IMR-90 (cell line): ENCODE data around the gene CDH13. TPM values are rescaled to one million over a fixed set of nuclear protein-coding genes. Genes with fewer than 3 reads are reported as not detected.

Experiments used
- ATAC-seq: fragments of 200-7000 bp; cut with Tn5 transposase; 2 replicates; pipeline ENCODE4 v1.9.1; 2020; ENCODE audit warnings: low read depth, mild to moderate bottlenecking, moderate library complexity
- BruUV-seq: library from RNA; stranded (reverse); fragments of 400-500 nt; replicated peaks from 2 replicates; lab custom pipeline; 2021; lab: Mats Ljungman, UMichigan
- CTCF ChIA-PET: fragments of 300-600 bp; formaldehyde crosslinking; extraction: SDS; loops from one replicate; lab custom pipeline; 2021; ENCODE audit warnings: antibody characterized with exemption; lab: Yijun Ruan, JAX
- POLR2A ChIA-PET: fragments of 300-600 bp; sonication (Branson Sonifier 250); formaldehyde crosslinking; loops from one replicate; lab custom pipeline; 2022; ENCODE audit warnings: antibody characterized with exemption; ENCODE audit not compliant: unreplicated experiment; lab: Charles Lee
- DNase-seq: peaks from one replicate; pipeline ENCODE4 v3.0.0; 2013
- H2AFZ ChIP-seq: replicated peaks from 2 replicates; pipeline ENCODE3; 2013; ENCODE audit warnings: low read length, mild to moderate bottlenecking; ENCODE audit not compliant: poor library complexity
- H2AK5ac ChIP-seq: 2 replicates; pipeline ENCODE4 v1.6.1; 2013; ENCODE audit warnings: low read depth, low read length, inconsistent platforms
- H2AK9ac ChIP-seq: replicated peaks from 2 replicates; pipeline ENCODE3; 2013; ENCODE audit warnings: mild to moderate bottlenecking, low read depth, low read length, moderate library complexity; ENCODE audit not compliant: poor library complexity
- H2BK120ac ChIP-seq: 2 replicates; pipeline ENCODE4 v1.6.1; 2013; ENCODE audit warnings: low read depth, low read length, inconsistent platforms
- H2BK15ac ChIP-seq: 3 replicates; pipeline ENCODE4 v1.6.1; 2013; ENCODE audit warnings: low read depth, low read length, inconsistent platforms
- H2BK20ac ChIP-seq: 2 replicates; pipeline ENCODE4 v1.6.1; 2013; ENCODE audit warnings: low read depth, mild to moderate bottlenecking, inconsistent platforms, low read length, moderate library complexity
- H2BK5ac ChIP-seq: 2 replicates; pipeline ENCODE4 v1.6.1; 2013; ENCODE audit warnings: mild to moderate bottlenecking, low read depth, low read length, inconsistent platforms; ENCODE audit not compliant: poor library complexity, severe bottlenecking
- H3K14ac ChIP-seq: replicated peaks from 2 replicates; pipeline ENCODE4 v1.6.1; 2013; ENCODE audit warnings: low read depth, low read length, inconsistent platforms
- H3K18ac ChIP-seq: 2 replicates; pipeline ENCODE4 v1.6.1; 2013; ENCODE audit warnings: low read depth, low read length, control low read depth
- H3K23ac ChIP-seq: 2 replicates; pipeline ENCODE4 v1.6.1; 2013; ENCODE audit warnings: low read depth, low read length, inconsistent platforms
- H3K27ac ChIP-seq: 2 replicates; pipeline ENCODE4 v1.5.1; 2013; ENCODE audit warnings: mild to moderate bottlenecking, control low read depth, low read length; ENCODE audit not compliant: insufficient read depth
- H3K27me3 ChIP-seq: 2 replicates; pipeline ENCODE4 v1.6.1; 2013; ENCODE audit warnings: low read length; ENCODE audit not compliant: control insufficient read depth, insufficient read depth
- H3K36me3 ChIP-seq: 2 replicates; pipeline ENCODE4 v1.6.1; 2013; ENCODE audit warnings: low read length, mixed read lengths; ENCODE audit not compliant: control insufficient read depth, insufficient read depth
- H3K4ac ChIP-seq: 2 replicates; pipeline ENCODE4 v1.6.1; 2013; ENCODE audit warnings: low read depth, low read length, inconsistent platforms
- H3K4me1 ChIP-seq: 2 replicates; pipeline ENCODE4 v1.6.1; 2013; ENCODE audit warnings: low read length, mixed read lengths; ENCODE audit not compliant: control insufficient read depth, insufficient read depth
- H3K4me2 ChIP-seq: 2 replicates; pipeline ENCODE4 v1.6.1; 2013; ENCODE audit warnings: low read depth, mild to moderate bottlenecking, control low read depth, low read length, moderate library complexity
- H3K4me3 ChIP-seq: 2 replicates; pipeline ENCODE4 v1.5.1; 2013; ENCODE audit warnings: low read depth, mild to moderate bottlenecking, control low read depth, low read length, moderate library complexity; ENCODE audit not compliant: insufficient read depth
- H3K56ac ChIP-seq: 2 replicates; pipeline ENCODE4 v1.6.1; 2013; ENCODE audit warnings: low read length, inconsistent platforms; ENCODE audit not compliant: insufficient read depth; ENCODE audit errors: extremely low read depth
- H3K79me1 ChIP-seq, 2 experiments: 2 replicates each; pipeline ENCODE4 v1.6.1; 2013; ENCODE audit warnings: low read length in 2 of 2, inconsistent platforms in 1 of 2, low read depth in 1 of 2
- H3K9ac ChIP-seq: 2 replicates; pipeline ENCODE4 v1.6.1; 2013; ENCODE audit warnings: low read depth, low read length, control low read depth
- H3K9me1 ChIP-seq: 2 replicates; pipeline ENCODE4 v1.6.1; 2013; ENCODE audit warnings: low read length, inconsistent platforms; ENCODE audit not compliant: insufficient read depth
- H3K9me3 ChIP-seq: 2 replicates; pipeline ENCODE4 v1.6.1; 2013; ENCODE audit warnings: low read length; ENCODE audit not compliant: control insufficient read depth, insufficient read depth
- H4K20me1 ChIP-seq: 2 replicates; pipeline ENCODE4 v1.6.1; 2013; ENCODE audit warnings: low read length, inconsistent platforms; ENCODE audit not compliant: insufficient read depth
- H4K5ac ChIP-seq: 2 replicates; pipeline ENCODE4 v1.6.1; 2013; ENCODE audit warnings: mild to moderate bottlenecking, low read depth, low read length, control low read depth
- H4K8ac ChIP-seq, 2 experiments: 2 replicates each; pipeline ENCODE4 v1.6.1; 2013; ENCODE audit warnings: low read depth in 2 of 2, low read length in 2 of 2, control low read depth in 1 of 2, inconsistent platforms in 1 of 2
- H4K91ac ChIP-seq: 2 replicates; pipeline ENCODE4 v1.6.1; 2013; ENCODE audit warnings: low read depth, low read length, inconsistent platforms; ENCODE audit not compliant: insufficient read depth
- CHD1 ChIP-seq: IDR thresholded peaks from 2 replicates; pipeline ENCODE4 v1.6.1; 2012; ENCODE audit warnings: low read depth, low read length, improper control_type of control experiment
- ELK1 ChIP-seq: fragments of 150-350 bp; IDR thresholded peaks from 2 replicates; pipeline ENCODE4 v1.6.1; 2016; ENCODE audit warnings: low read depth, mild to moderate bottlenecking, low read length, moderate library complexity, borderline replicate concordance
- FOS ChIP-seq: fragments of 150-350 bp; IDR thresholded peaks from 2 replicates; pipeline ENCODE4 v1.6.1; 2016; ENCODE audit warnings: low read depth, low read length
- MAFK ChIP-seq: IDR thresholded peaks from 2 replicates; pipeline ENCODE4 v1.6.1; 2012; ENCODE audit warnings: low read depth, low read length, improper control_type of control experiment
- MAZ ChIP-seq: IDR thresholded peaks from 2 replicates; pipeline ENCODE4 v1.6.1; 2012; ENCODE audit warnings: low read depth, mild to moderate bottlenecking, low read length, improper control_type of control experiment, moderate library complexity, borderline replicate concordance
- MXI1 ChIP-seq: IDR thresholded peaks from 2 replicates; pipeline ENCODE4 v1.6.1; 2012; ENCODE audit warnings: low read depth, mild to moderate bottlenecking, low read length, moderate library complexity, borderline replicate concordance
- RAD21 ChIP-seq: IDR thresholded peaks from 2 replicates; pipeline ENCODE4 v1.6.1; 2012; ENCODE audit warnings: low read length, improper control_type of control experiment
- RCOR1 ChIP-seq: IDR thresholded peaks from 2 replicates; pipeline ENCODE4 v1.6.1; 2012; ENCODE audit warnings: mild to moderate bottlenecking, low read length, improper control_type of control experiment; ENCODE audit not compliant: insufficient replicate concordance
- SMC3 ChIP-seq: fragments of 150-350 bp; IDR thresholded peaks from 2 replicates; pipeline ENCODE4 v1.6.1; 2016; ENCODE audit warnings: low read depth, mild to moderate bottlenecking, antibody characterized with exemption, low read length, moderate library complexity
- USF2 ChIP-seq: fragments of 150-350 bp; IDR thresholded peaks from 2 replicates; pipeline ENCODE4 v1.6.1; 2017; ENCODE audit warnings: mild to moderate bottlenecking, antibody characterized with exemption, low read length, low read depth
- WGBS, 2 experiments: methylation state at CpG; one replicate each; pipeline versions ENCODE4 v1.1.5 to v1.1.7; 2013; ENCODE audit warnings: missing lambda C conversion rate in 2 of 2; ENCODE audit not compliant: insufficient read length in 1 of 2; ENCODE audit errors: extremely low coverage in 2 of 2; 5-methylcytosine and 5-hydroxymethylcytosine counted together
- dilution Hi-C: fragments of 300-500 bp; cut with HindIII; formaldehyde crosslinking; loops from one replicate; pipeline ENCODE4 v1.14.3; 2018; ENCODE audit warnings: low sequenced_read_pairs; ENCODE audit not compliant: unreplicated experiment
- in situ Hi-C: fragments of 300-500 bp; cut with MboI; formaldehyde crosslinking; loops from 3 replicates; pipeline ENCODE4 v1.14.3; 2019; ENCODE audit warnings: low sequenced_read_pairs, inconsistent platforms, mixed read lengths
- intact Hi-C: fragments of 100-400 bp; cut with micrococcal nuclease; formaldehyde crosslinking; loops from 2 replicates; pipeline ENCODE4 v1.10.0; 2022
- polyA plus RNA-seq, 3 experiments: library from polyadenylated mRNA; depleted of rRNA; stranded (reverse); fragments of >200 nt; gene quantifications; 2 replicates each; pipeline ENCODE4 v1.2.3, GENCODE V29; 2012; ENCODE audit warnings: low replicate concordance in 1 of 3
- total RNA-seq: library from RNA; depleted of rRNA; stranded (reverse); fragments of >200 nt; gene quantifications from 2 replicates; pipeline ENCODE4 v1.2.3, GENCODE V29; 2012

The CDH13 gene
- total and polyA plus RNA-seq, 2 of the 4 experiments (the other 2 are of a cell fraction), result 61.6 to 74.7 TPM

GRCh38 chr16:83747936-83748335 is 1121.2 kb downstream of the CDH13 start:
- H3K27ac ChIP-seq, result no peak overlapping the region
- WGBS, 2 experiments, result 83% methylated on average over 2 of the region's 3 CpGs; no CpG with 5 or more reads in 1 of the 2 experiments
- H3K4me3 ChIP-seq, result no peak overlapping the region
- H3K36me3 ChIP-seq, result no peaks in the 10 kb centered on the region
- H4K8ac ChIP-seq, result no peak overlapping the region
- no peaks in the 10 kb centered on the region for H3K9me3 ChIP-seq
- no peaks in the 10 kb centered on the region for H3K27me3 ChIP-seq
- no peak overlapping the region for H4K91ac ChIP-seq
- dilution Hi-C loops, result no loop called here
- POLR2A ChIA-PET, result no interaction called here
- DNase-seq, result no peak
- peaks cover 3% of the 10 kb centered on the region for H3K4me1 ChIP-seq
- H4K20me1 ChIP-seq, result no peaks in the 10 kb centered on the region
- H2BK20ac ChIP-seq, result no peak overlapping the region
- no peak overlapping the region for H3K9ac ChIP-seq
- H2AFZ ChIP-seq, result no peak overlapping the region
- intact Hi-C loops, result no loop called here
- no peaks in the 10 kb centered on the region for H3K9me1 ChIP-seq
- no peak overlapping the region for H3K4me2 ChIP-seq
- CTCF ChIA-PET, result no interaction called here
- no peak overlapping the region for H3K4ac ChIP-seq
- TF ChIP-seq SMC3 (no peak), MAZ (no peak), FOS (no peak), ELK1 (no peak), CHD1 (no peak), RCOR1 (no peak), RAD21 (no peak), USF2 (no peak), MAFK (no peak), MXI1 (no peak)
- no peak overlapping the region for H3K23ac ChIP-seq
- no peak overlapping the region for H2BK15ac ChIP-seq
- H3K56ac ChIP-seq, result no peak overlapping the region
- no peak overlapping the region for H4K5ac ChIP-seq
- no TSS peak for BruUV-seq
- no peaks in the 10 kb centered on the region for H3K79me1 ChIP-seq
- no peak overlapping the region for H2BK120ac ChIP-seq
- in situ Hi-C loops, result no loop called here
- no peak overlapping the region for H2AK5ac ChIP-seq
- ATAC-seq, result no peak
- H3K18ac ChIP-seq, result no peak overlapping the region
- no peak overlapping the region for H3K14ac ChIP-seq
- H2AK9ac ChIP-seq, result no peak overlapping the region
- H2BK5ac ChIP-seq, result no peak overlapping the region
